ENCODE measurements around the gene CDC42SE2.
"Not testable (repeated sequence)": the region's sequence is repeated elsewhere in the genome, so short reads cannot be mapped to it uniquely, and the experiment has no call there.

CDC42SE2 gene

DNA sequence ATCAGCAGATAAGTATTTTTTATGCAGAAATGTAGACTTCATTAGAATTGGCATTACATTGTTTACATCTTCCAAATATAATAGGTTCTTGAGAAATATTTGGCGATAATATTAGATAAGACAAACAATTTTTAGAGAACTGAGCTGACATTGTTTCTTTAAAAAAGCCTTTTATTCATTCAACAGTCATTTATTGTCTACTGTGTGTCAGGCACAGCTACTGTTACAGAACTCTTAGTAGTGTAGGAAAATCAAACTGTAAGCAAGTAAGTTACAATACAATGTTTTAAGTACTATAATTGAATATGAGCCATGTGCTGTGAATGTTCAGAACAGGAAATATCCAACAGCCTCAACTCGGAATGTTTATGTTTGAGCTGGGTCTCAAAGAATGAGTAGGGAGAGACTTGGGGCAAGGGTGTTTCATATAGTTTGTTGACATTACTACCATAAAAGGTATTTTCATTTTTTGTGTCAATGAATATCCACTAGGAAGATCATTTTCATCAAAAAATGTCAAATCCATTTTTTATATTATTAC, 114.0 kb downstream of the CDC42SE2 start:
- TF ChIP-seq CTCF (IDR thresholded peaks at IDR 0.05) (no peak), ZFX (IDR thresholded peaks at IDR 0.05; ENCODE audit: borderline replicate concordance) (no peak)
- H3K27ac ChIP-seq, result no peak overlapping the region

DNA sequence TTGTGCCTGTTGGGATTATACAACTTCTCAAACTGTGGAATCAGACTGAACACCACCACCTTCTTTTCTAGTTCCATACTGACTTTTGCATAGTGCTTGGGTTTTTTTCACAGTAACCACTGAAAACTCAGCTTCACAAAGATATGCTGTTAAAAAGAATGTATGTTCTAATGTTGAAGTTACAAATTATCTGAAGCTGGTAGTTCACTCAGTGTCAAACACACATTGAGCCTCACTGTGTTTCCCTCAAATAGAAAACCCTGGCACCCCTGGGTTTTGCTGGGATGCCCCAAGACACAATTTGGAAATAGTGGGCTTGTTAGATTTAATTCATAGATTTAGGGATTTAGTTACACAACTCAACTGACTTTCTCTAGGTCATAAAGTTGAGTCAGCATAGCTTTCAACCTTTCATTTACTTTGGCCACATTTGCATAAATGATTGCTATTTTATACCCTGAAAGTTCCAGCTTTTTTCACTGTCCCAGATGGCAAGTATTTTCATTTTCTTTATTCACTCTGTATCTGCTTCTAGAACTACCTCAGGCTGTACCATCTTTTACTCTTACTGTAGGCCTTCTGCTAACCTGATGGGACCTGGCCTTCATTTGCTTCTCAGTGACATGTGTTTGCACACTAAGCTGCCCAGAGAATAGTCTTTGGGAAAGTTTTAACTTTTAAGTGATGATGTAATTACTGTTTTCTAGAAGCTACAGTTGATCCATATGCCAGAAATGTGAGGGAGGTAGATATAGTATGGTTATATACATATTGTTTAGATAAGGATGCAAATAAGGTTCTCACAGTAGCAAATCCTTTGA, 115.1 kb downstream of the CDC42SE2 start:
- H3K27ac ChIP-seq, result no peak overlapping the region
- no peak for TF ChIP-seq ZFX (IDR thresholded peaks at IDR 0.05; ENCODE audit: borderline replicate concordance)
- no peak for TF ChIP-seq CTCF (IDR thresholded peaks at IDR 0.05)

DNA sequence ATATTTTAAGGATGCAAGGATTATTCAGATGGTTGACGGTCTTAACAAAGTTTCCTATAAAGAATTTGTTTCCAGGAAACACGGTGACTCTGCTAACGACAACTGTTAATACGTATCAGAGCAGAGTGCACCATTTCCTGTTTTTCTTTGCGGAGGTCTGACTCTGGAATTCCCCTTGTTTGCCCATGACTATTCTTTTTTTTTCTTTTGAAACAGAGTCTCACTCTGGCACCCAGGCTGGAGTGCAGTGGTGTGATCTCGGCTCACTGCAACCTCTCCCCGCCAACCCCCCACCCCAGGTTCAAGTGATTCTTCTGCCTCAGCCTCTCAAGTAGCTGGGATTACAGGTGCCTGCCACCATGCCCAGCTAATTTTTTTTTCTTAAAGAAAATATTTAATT, 115.9 kb downstream of the CDC42SE2 start:
- no peak overlapping the region for H3K27ac ChIP-seq
- no peak for TF ChIP-seq CTCF (IDR thresholded peaks at IDR 0.05)
- no peak for TF ChIP-seq ZFX (IDR thresholded peaks at IDR 0.05; ENCODE audit: borderline replicate concordance)

DNA sequence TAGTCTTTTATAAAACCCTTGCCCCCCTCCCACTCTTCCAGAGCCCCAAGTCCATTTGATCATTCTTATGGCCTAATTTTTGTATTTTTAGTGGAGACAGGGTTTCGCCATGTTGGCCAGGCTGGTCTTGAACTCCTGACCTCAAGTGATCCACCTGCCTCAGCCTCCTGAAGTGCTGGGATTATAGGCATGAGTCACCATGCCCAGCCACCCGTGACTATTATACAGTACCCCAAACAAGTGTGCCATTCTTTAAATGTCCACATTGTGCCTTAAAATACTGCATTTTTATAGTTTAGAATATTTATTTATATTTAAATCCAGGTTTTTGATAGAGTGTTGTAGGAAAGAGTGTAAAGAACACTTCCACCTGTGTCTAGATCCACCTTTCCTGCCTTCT, 116.4 kb downstream of the CDC42SE2 start:
- H3K27ac ChIP-seq, result not testable (repeated sequence)

- H3K27ac ChIP-seq, result no peak overlapping the region
- TF ChIP-seq CTCF (IDR thresholded peaks at IDR 0.05) (no peak), ZFX (IDR thresholded peaks at IDR 0.05; ENCODE audit: borderline replicate concordance) (no peak)
Measured at GRCh38 chr5:131381021-131381420, 117.2 kb downstream of the CDC42SE2 start.

- no peak overlapping the region for H3K27ac ChIP-seq
- TF ChIP-seq ZFX (IDR thresholded peaks at IDR 0.05; ENCODE audit: borderline replicate concordance), result no peak
- no peak for TF ChIP-seq CTCF (IDR thresholded peaks at IDR 0.05)
Measured at GRCh38 chr5:131381777-131382176, 117.9 kb downstream of the CDC42SE2 start.

GRCh38 chr5:131382407-131383395, 118.8 kb downstream of the CDC42SE2 start:
- TF ChIP-seq CTCF (IDR thresholded peaks at IDR 0.05), result peak; percentile 76
- no peak for TF ChIP-seq ZFX (IDR thresholded peaks at IDR 0.05; ENCODE audit: borderline replicate concordance)
- no peak overlapping the region for H3K27ac ChIP-seq
